ENCODE measurements around the gene CCDC30. TPM values are rescaled to one million over a fixed set of nuclear protein-coding genes. Genes with fewer than 3 reads are reported as not detected.

Gene CCDC30
- total and polyA plus RNA-seq, 10 of the 15 experiments (the other 5 are each of a cell fraction or from before 2014, with no cell fraction given) = 0.46 to 1.8 (median 1.0) TPM

GRCh38 chr1:42676534-42677087 lies 213.5 kb downstream of the CCDC30 start:
- DNase-seq (ENCODE audit: low read depth, low spot score) (no peak), FAIRE-seq (no peak), ATAC-seq (no peak)
- H3K4me1 ChIP-seq (ENCODE audit: control insufficient read depth, insufficient read depth, low read length) = peaks cover 4% of the 10 kb centered on the region; the same call in 1 of the 2 replicates
- no peak overlapping the region for H3K27ac ChIP-seq (ENCODE audit: control insufficient read depth, insufficient read depth)
- intact Hi-C loops (cut with micrococcal nuclease; ENCODE audit: unreplicated experiment) = no loop called here
- H4K20me1 ChIP-seq (ENCODE audit: control insufficient read depth, insufficient read depth) = no peaks in the 10 kb centered on the region
- no peak overlapping the region for H2AFZ ChIP-seq (ENCODE audit: control insufficient read depth, low read depth, low read length)
- no peaks in the 10 kb centered on the region for H3K27me3 ChIP-seq (replicated peaks in 1 of 2; ENCODE audit: control insufficient read depth in 2 of 2, insufficient read depth in 2 of 2, low read length in 1 of 2)
- no peaks in the 10 kb centered on the region for H3K9me3 ChIP-seq (replicated peaks; ENCODE audit: control insufficient read depth, insufficient read depth, low read length)
- H3K4me3 ChIP-seq = no peak overlapping the region
- peaks cover 3 to 11% of the 10 kb centered on the region in 2 experiments for H3K36me3 ChIP-seq (ENCODE audit: control insufficient read depth in 2 of 2, insufficient read depth in 2 of 2, low read length in 1 of 2)
- no TSS peak for BruUV-seq (replicated peaks)
- WGBS (ENCODE audit: insufficient coverage, insufficient replicate concordance, low lambda C conversion rate, missing lambda C conversion rate) = 95% methylated on average over 3 of the region's 3 CpGs
- no peak overlapping the region for H3K9ac ChIP-seq (ENCODE audit: control insufficient read depth, insufficient read depth, low read length)
- CTCF ChIA-PET = interaction anchor here (0.5 to 0.8 kb wide), 2 partner anchors 87 to 167 kb away, joined by 3 read pairs; no protein-coding TSS in a partner anchor
- RAD21 ChIA-PET (ENCODE audit: unreplicated experiment) = no interaction called here
- POLR2A ChIA-PET = interaction anchor here (1.0 kb wide), 1 partner anchor 91 kb away, joined by 3 read pairs; the partner anchor contains the start of genes C1orf50 and P3H1
- SMC1A ChIA-PET (ENCODE audit: uncharacterized antibody, unreplicated experiment) = no interaction called here
- TF ChIP-seq KDM1A (IDR thresholded peaks at IDR 0.05; ENCODE audit: borderline replicate concordance) (no peak), MEF2B (IDR thresholded peaks at IDR 0.05; ENCODE audit: partially characterized antibody, poor library complexity, severe bottlenecking) (no peak), ZBTB40 (IDR thresholded peaks at IDR 0.05; ENCODE audit: borderline replicate concordance) (peak; percentile 51; the same call in 1 of the 2 replicates)
- no peak overlapping the region for H3K4me2 ChIP-seq (ENCODE audit: control insufficient read depth, insufficient read depth)
- in situ Hi-C loops (cut with MboI) = no loop called here
- H3K79me2 ChIP-seq (ENCODE audit: control insufficient read depth, insufficient read depth, low read length) = peaks cover 13% of the 10 kb centered on the region

Measured in GM12878 (cell line).